NCI-H345 (cell line): Measurements from ENCODE around the gene ZNF674.
"Not testable (repeated sequence)": the region's sequence is repeated elsewhere in the genome, so short reads cannot be mapped to it uniquely, and the experiment has no call there.

Experiments used
- DNase-seq: peaks from one replicate; lab custom pipeline; 2025; lab: John Stamatoyannopoulos, UW

Gene ZNF674

DNA sequence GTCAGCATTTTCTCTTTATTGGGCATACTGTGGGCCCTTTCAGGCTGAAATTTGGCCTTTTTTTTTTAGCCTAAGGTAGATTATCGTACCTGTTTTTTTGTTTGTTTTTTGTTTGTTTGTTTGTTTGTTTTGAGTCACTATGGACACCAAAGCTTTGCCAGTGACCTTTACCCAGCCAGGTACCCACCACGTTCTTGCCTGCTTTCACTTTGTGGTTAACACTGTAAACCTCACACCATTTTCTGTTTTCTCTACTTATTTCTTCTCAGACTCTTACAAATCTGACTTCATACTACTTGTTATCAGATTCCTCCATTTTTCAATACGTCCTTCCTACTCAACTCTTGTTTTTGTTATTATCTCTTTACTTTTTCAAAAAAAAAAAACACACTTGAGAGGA, 81.5 kb downstream of the ZNF674 start:
- DNase-seq: no peak

DNA sequence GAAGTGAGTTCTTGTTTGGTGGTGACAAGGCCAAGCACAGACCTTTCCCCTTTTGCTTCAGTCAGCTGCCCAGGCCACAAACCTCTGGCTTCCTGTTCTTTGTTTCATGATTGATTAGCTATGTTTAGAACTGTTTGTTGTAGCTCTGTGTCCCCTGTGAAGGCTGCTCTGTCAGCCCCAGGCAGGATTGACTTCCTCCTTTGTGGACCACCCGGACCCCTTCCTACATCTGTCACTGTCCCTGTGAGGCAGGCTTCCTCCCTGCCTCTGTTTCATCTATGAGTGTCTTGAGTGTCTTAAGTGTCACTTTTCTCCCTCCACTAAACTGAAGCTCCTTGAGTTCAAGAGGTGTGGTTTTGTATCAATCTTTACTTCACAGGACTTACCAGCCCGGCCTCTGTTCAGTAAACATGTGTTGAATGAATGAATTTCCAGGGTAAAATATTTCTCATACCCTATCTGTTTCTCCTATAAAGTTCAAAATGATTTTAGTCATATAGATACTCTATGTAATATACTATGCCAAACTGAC, 83.5 kb downstream of the ZNF674 start:
- DNase-seq: no peak

DNA sequence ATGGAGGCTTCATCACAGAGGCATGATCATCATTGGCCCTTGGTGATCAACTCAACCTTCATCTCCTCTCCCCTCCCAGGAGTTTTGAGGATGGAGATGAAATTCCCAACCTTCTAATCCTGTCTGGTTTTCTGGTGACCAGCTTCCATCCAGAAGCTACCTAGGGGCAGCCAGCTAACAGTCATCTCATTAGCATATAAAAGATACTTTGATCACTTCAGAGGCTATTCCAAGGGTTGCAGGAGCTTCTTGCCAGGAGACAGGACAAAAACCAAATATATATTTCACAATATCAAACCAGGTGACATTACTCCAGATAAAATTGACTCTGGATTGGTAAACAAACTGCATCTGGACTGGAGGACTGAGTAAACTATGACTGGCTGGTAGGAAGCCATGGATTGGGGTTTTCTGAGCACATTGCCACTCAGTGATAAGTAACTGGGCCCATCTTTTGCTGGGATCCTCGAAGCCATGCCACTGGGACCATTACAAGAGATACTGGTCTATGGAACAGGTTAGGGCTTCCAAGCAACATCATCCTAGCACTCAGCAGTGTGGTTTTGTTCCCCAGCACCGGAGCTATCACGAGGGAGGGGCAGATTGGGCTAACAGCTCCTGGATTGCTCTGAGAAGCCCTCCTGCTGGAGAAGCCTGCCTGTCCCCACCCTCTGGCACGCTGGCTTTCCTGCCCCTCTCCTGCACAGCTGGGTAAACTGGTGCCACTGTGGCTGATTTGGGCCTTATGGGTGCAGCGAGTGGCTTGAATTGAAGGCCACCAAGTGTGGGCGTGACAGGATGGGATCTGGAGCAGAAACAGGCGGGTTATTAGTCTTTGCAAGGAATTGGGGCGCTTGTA, 84.2 kb downstream of the ZNF674 start:
- not testable (repeated sequence) for DNase-seq

DNA sequence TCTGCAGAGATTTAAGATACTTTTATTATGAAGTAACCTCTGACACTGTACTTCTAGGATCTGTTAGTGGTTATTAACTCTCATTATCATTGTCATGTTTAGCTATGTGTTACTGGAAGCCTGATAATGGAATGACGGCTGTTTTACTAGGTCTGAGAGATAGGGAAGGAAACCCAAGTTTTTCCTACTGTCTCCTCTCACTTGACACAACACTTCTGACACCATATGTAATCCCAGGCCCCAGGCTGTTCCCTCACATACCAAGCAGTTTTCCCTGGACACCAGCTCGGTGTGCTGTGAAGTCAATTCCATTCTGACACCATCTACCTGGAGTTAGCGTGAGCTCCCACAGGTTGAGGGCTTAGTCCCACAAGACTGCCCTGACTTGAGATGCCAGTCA, 85.6 kb downstream of the ZNF674 start:
- DNase-seq: no peak

DNA sequence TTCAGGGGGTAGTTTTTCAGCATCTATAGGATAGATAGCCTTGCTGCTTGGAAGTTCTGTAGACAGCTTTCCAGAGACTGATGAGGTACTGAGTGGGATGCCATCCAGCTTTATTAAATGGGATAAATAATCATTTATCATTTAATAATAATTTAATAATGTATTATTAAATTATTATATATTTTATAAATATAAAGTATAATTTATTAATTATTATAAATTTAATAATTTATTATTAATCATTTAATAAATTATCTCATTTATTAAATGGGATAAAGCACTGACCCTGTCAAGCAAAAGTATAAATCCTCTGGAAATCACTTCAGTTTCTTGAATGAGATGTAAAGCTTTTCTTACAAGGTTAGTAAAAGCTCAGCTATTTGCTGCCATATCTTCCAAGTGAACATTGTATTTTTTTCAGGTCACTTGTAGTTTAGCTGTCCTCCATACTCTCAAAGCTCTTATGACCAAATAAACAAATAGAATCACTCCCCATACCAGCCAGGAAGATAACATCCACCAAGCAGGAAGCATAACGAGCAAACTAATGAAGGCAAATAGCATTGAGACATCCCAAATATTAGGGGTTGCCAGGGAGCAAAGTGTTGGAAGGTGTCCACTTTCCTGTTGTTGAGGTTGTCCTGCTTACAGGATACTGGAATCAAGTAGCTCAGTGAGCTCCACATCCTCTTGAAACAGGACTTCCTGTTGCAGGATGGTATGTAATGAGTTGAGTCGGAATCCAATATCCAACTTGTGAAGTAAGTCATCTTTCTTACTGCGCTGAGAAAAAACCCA, 88.9 kb downstream of the ZNF674 start:
- DNase-seq: no peak
